GM12873 (cell line): ENCODE data around the gene AKR1C4.

Experiments used
- CTCF ChIP-seq: IDR thresholded peaks from 2 replicates; pipeline ENCODE4 v1.5.1; 2012; ENCODE audit warnings: low read depth, mild to moderate bottlenecking, moderate library complexity, low read length, control low read depth; ENCODE audit not compliant: insufficient read depth; ENCODE audit errors: missing control alignments

The AKR1C4 gene

GRCh38 chr10:5196702-5197113 is at the start of gene AKR1C4:
Gene AKR1C4 (plus strand): TSS chr10:5196837. CDS start chr10:5196868, 31 bp downstream.
- no peak for TF ChIP-seq CTCF

GRCh38 chr10:5146920-5147254 is 49.8 kb upstream of the AKR1C4 start:
- TF ChIP-seq CTCF, result no peak

- no peak for TF ChIP-seq CTCF
Observed at GRCh38 chr10:5147255-5147980, 49.2 kb upstream of the AKR1C4 start.

GRCh38 chr10:5147981-5148677 is 48.5 kb upstream of the AKR1C4 start:
- TF ChIP-seq CTCF, result no peak

- TF ChIP-seq CTCF, result no peak
Observed at GRCh38 chr10:5148678-5149032, 48.0 kb upstream of the AKR1C4 start.

GRCh38 chr10:5151076-5151475 is 45.6 kb upstream of the AKR1C4 start:
- no peak for TF ChIP-seq CTCF

GRCh38 chr10:5155951-5156350 is 40.7 kb upstream of the AKR1C4 start:
- no peak for TF ChIP-seq CTCF
